Measurements from ENCODE around the gene KIAA1328.

- TF ChIP-seq SPI1 (IDR thresholded peaks at IDR 0.05; ENCODE audit: borderline replicate concordance, low read depth) (no peak), CTCF (IDR thresholded peaks at IDR 0.05; ENCODE audit: insufficient read depth, low read length) (no peak)
Measured at GRCh38 chr18:36963464-36963863, 134.5 kb downstream of the KIAA1328 start.
